Nephron progenitor cell (in vitro differentiated cells): ENCODE results near the gene NTSR2.

Source experiments
- DNase-seq: peaks from one replicate; pipeline ENCODE4 v3.0.0; 2021
- H3K27ac Mint-ChIP-seq: 2 replicates; pipeline ENCODE4 v1.8.0; 2021; ENCODE audit warnings: mild to moderate bottlenecking, moderate library complexity, mixed read lengths
- H3K27me3 Mint-ChIP-seq: 2 replicates; pipeline ENCODE4 v1.8.0; 2021; ENCODE audit warnings: mild to moderate bottlenecking, low read depth, mixed read lengths; ENCODE audit not compliant: poor library complexity
- H3K36me3 Mint-ChIP-seq: 2 replicates; pipeline ENCODE4 v1.8.0; 2021; ENCODE audit warnings: low read depth, mixed read lengths
- H3K4me1 Mint-ChIP-seq: 2 replicates; pipeline ENCODE4 v1.8.0; 2021; ENCODE audit warnings: mixed read lengths
- H3K4me3 Mint-ChIP-seq: 2 replicates; pipeline ENCODE4 v1.8.0; 2021; ENCODE audit warnings: mild to moderate bottlenecking, moderate library complexity, mixed read lengths
- H3K9me3 Mint-ChIP-seq: 2 replicates; pipeline ENCODE4 v1.8.0; 2021; ENCODE audit warnings: mild to moderate bottlenecking, moderate library complexity, mixed read lengths
- TF ChIP-seq, protein P1 (sequence below): fragments of 200-600 bp; sonication (generic); IDR thresholded peaks from 2 replicates; pipeline ENCODE4 v1.5.0; 2021; ENCODE audit warnings: antibody characterized with exemption

Gene NTSR2

GRCh38 chr2:11697103-11697871 lies 27.3 kb upstream of the NTSR2 start:
- TF ChIP-seq, protein P1, sequence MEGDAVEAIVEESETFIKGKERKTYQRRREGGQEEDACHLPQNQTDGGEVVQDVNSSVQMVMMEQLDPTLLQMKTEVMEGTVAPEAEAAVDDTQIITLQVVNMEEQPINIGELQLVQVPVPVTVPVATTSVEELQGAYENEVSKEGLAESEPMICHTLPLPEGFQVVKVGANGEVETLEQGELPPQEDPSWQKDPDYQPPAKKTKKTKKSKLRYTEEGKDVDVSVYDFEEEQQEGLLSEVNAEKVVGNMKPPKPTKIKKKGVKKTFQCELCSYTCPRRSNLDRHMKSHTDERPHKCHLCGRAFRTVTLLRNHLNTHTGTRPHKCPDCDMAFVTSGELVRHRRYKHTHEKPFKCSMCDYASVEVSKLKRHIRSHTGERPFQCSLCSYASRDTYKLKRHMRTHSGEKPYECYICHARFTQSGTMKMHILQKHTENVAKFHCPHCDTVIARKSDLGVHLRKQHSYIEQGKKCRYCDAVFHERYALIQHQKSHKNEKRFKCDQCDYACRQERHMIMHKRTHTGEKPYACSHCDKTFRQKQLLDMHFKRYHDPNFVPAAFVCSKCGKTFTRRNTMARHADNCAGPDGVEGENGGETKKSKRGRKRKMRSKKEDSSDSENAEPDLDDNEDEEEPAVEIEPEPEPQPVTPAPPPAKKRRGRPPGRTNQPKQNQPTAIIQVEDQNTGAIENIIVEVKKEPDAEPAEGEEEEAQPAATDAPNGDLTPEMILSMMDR = no peak
- H3K4me3 Mint-ChIP-seq = no peak overlapping the region
- H3K4me1 Mint-ChIP-seq = peaks cover 33% of the 10 kb centered on the region
- H3K27me3 Mint-ChIP-seq = peaks cover 9% of the 10 kb centered on the region
- DNase-seq = peak; percentile 62
- H3K9me3 Mint-ChIP-seq = no peaks in the 10 kb centered on the region
- H3K36me3 Mint-ChIP-seq = no peaks in the 10 kb centered on the region
- peak overlapping the region; percentile 50 for H3K27ac Mint-ChIP-seq

- no peak overlapping the region for H3K27ac Mint-ChIP-seq
- H3K4me3 Mint-ChIP-seq = no peak overlapping the region
- no peaks in the 10 kb centered on the region for H3K9me3 Mint-ChIP-seq
These were observed 26.7 kb upstream of the NTSR2 start for GRCh38 chr2:11696736-11697102.

GRCh38 chr2:11695576-11695975 lies 25.6 kb upstream of the NTSR2 start:
- no peaks in the 10 kb centered on the region for H3K36me3 Mint-ChIP-seq
- peaks cover 9% of the 10 kb centered on the region for H3K27me3 Mint-ChIP-seq
- H3K9me3 Mint-ChIP-seq = no peaks in the 10 kb centered on the region
- H3K27ac Mint-ChIP-seq = no peak overlapping the region
- DNase-seq = no peak
- H3K4me3 Mint-ChIP-seq = no peak overlapping the region
- peaks cover 33% of the 10 kb centered on the region for H3K4me1 Mint-ChIP-seq
- TF ChIP-seq, protein P1 = no peak

More at GRCh38 chr2:11696736-11697102, 26.7 kb upstream of the NTSR2 start:
- no peak for DNase-seq
- Mint-ChIP-seq H3K27me3 (peaks cover 9% of the 10 kb centered on the region), H3K36me3 (no peaks in the 10 kb centered on the region), H3K4me1 (peaks cover 33% of the 10 kb centered on the region)
- TF ChIP-seq, protein P1 = no peak

- no peaks in the 10 kb centered on the region for H3K36me3 Mint-ChIP-seq
These were observed 23.0 kb upstream of the NTSR2 start for GRCh38 chr2:11692966-11693521.

GRCh38 chr2:11691076-11691660 lies 21.2 kb upstream of the NTSR2 start:
- no peak overlapping the region for H3K27ac Mint-ChIP-seq
- no peaks in the 10 kb centered on the region for H3K36me3 Mint-ChIP-seq
- peaks cover 9% of the 10 kb centered on the region for H3K27me3 Mint-ChIP-seq
- H3K9me3 Mint-ChIP-seq = no peaks in the 10 kb centered on the region
- TF ChIP-seq, protein P1 = no peak
- peaks cover 21% of the 10 kb centered on the region for H3K4me1 Mint-ChIP-seq
- DNase-seq = no peak
- H3K4me3 Mint-ChIP-seq = no peak overlapping the region

More at GRCh38 chr2:11692966-11693521, 23.0 kb upstream of the NTSR2 start:
- peak; percentile 65 for DNase-seq
- peaks cover 29% of the 10 kb centered on the region for H3K4me1 Mint-ChIP-seq
- H3K9me3 Mint-ChIP-seq = no peaks in the 10 kb centered on the region
- TF ChIP-seq, protein P1 = peak; percentile 69
- peaks cover 6% of the 10 kb centered on the region for H3K27me3 Mint-ChIP-seq
- H3K4me3 Mint-ChIP-seq = no peak overlapping the region
- no peak overlapping the region for H3K27ac Mint-ChIP-seq
